Duodenal mucosa (tissue), 2 donors: Measurements from ENCODE around the gene G6PC2.
"Not testable (repeated sequence)": the region's sequence is repeated elsewhere in the genome, so short reads cannot be mapped to it uniquely, and the experiment has no call there.

Experiments
- H3K27ac ChIP-seq: one replicate; pipeline ENCODE4 v1.7.0; 2013; ENCODE audit warnings: low read depth, low read length
- H3K27me3 ChIP-seq, 2 donors: one replicate each; pipeline ENCODE4 v1.7.0; 2013; ENCODE audit warnings: low read length in 2 of 2, control low read depth in 1 of 2; ENCODE audit not compliant: insufficient read depth in 2 of 2, control insufficient read depth in 1 of 2
- H3K36me3 ChIP-seq, 2 donors: one replicate each; pipeline ENCODE4 v1.7.0; 2013; ENCODE audit warnings: low read length in 2 of 2, control low read depth in 1 of 2; ENCODE audit not compliant: insufficient read depth in 2 of 2, control insufficient read depth in 1 of 2
- H3K4me1 ChIP-seq, 2 donors: one replicate each; pipeline ENCODE4 v1.7.0; 2013; ENCODE audit warnings: low read length in 2 of 2, control low read depth in 1 of 2; ENCODE audit not compliant: insufficient read depth in 2 of 2, control insufficient read depth in 1 of 2
- H3K4me3 ChIP-seq, 2 donors: one replicate each; pipeline ENCODE4 v1.7.0; 2013; ENCODE audit warnings: low read length in 2 of 2, low read depth in 1 of 2
- H3K9ac ChIP-seq, 2 donors: one replicate each; pipeline ENCODE4 v1.7.0; 2013; ENCODE audit warnings: low read length in 2 of 2, low read depth in 1 of 2
- H3K9me3 ChIP-seq, 2 donors: one replicate each; pipeline ENCODE4 v1.7.0; 2013; ENCODE audit warnings: low read length in 2 of 2, control low read depth in 1 of 2; ENCODE audit not compliant: control insufficient read depth in 1 of 2

Gene G6PC2

DNA sequence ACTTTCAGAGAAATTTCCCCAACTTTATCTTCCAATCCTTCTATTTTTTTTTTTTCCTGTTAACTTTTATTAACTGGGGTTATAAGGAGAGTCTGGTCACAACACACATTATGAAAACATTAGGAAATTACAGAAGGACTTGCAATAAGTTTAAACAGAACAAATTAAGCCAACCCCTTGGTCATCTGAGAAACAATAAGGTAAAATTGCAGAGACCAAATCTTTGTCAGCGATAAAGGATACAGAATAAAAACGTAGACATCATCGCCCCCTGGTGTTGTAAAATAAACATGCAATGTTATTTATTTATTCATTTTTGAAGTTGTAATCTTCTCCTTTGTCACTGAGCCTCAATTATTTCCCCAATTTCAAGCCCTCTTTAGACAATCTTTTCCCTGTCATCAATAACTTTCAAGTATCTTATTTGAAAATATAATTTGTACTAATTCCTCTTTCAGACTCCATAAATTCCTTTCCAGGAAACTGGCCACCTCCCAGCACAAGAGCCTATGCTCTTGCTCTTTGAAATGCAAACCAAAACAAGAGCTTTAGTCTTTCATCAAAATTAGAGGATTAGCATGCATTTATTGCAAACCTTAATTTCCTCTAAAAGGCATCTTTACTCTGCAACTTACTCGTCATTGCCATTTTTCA lies 19.5 kb downstream of the G6PC2 start:
- Histone ChIP-seq H3K4me1 (no peaks in the 10 kb centered on the region), H3K9ac (no peak overlapping the region), H3K36me3 (no peaks in the 10 kb centered on the region), H3K4me3 (no peak overlapping the region), H3K27me3 (no peaks in the 10 kb centered on the region), H3K9me3 (peaks cover 0 to 3% of the 10 kb centered on the region in 2 donors), H3K27ac (no peak overlapping the region)

- Histone ChIP-seq H3K4me3 (no peak overlapping the region), H3K27ac (no peak overlapping the region), H3K36me3 (no peaks in the 10 kb centered on the region), H3K9ac (no peak overlapping the region), H3K27me3 (no peaks in the 10 kb centered on the region), H3K4me1 (peaks cover 0 to 15% of the 10 kb centered on the region in 2 donors), H3K9me3 (no peaks in the 10 kb centered on the region)
Observed at GRCh38 chr2:168926621-168927386, 25.7 kb downstream of the G6PC2 start.

DNA sequence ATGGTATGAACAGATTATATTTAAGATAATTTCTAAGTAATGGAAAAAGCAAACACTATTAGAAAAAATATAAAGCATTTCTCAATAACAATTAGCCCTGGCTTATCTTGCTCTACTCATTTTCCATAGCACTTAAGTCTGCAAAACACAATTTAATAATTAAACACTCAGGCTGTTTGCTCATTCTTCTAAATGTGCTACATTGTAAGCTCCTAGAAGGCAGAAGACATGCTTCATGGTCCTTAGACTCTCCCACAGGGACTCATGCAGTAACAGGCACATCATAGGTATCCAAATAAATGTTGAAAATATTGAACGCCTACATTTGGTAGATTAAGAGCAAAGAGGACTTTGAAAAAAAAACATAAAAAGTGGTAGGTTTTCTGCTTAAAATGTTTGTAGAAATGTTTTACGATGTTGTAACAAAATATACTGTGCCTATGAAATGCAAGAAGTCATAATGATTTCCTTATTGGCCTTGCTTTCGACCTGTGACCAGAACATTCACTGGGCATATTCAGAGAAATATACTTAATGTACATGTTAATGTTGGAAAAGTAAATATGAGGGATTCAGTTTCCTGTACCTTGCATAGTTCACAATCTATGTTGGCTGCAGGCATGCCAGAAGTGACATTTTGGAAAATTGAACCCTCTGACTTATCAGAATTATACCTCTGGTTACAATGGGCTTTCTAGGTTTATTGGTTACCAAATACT lies 27.2 kb downstream of the G6PC2 start:
- no peaks in the 10 kb centered on the region for H3K27me3 ChIP-seq
- H3K9me3 ChIP-seq: no peaks in the 10 kb centered on the region
- no peak overlapping the region for H3K4me3 ChIP-seq
- H3K9ac ChIP-seq: no peak overlapping the region
- H3K36me3 ChIP-seq: no peaks in the 10 kb centered on the region
- H3K27ac ChIP-seq: no peak overlapping the region
- peaks cover 0 to 15% of the 10 kb centered on the region in 2 donors for H3K4me1 ChIP-seq

DNA sequence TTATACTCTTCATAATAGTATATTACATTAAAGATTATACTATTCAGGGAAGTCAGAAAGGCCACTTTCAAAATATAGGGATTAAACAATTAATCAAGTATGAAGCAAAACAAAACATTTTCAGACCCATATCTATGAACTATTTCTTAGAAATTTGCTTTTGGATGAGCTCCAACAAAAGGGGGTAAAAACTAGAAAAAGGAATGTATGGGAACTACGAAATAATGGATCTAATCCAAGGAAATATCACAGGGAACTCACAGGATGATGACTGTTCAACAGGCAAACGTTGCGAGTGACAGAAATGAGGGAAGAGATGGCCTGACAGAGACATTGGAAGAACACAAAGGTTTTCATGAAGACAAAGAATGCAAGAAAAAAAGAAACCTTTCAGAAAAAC lies 27.9 kb downstream of the G6PC2 start:
- H3K9me3 ChIP-seq: no peaks in the 10 kb centered on the region
- H3K9ac ChIP-seq: no peak overlapping the region
- H3K27ac ChIP-seq: no peak overlapping the region
- no peaks in the 10 kb centered on the region for H3K36me3 ChIP-seq
- H3K27me3 ChIP-seq: no peaks in the 10 kb centered on the region
- no peak overlapping the region for H3K4me3 ChIP-seq
- H3K4me1 ChIP-seq: peaks cover 0 to 15% of the 10 kb centered on the region in 2 donors

- Histone ChIP-seq H3K9me3 (no peaks in the 10 kb centered on the region), H3K27me3 (peaks cover 0 to 4% of the 10 kb centered on the region in 2 donors), H3K4me3 (no peak overlapping the region), H3K36me3 (no peaks in the 10 kb centered on the region), H3K27ac (no peak overlapping the region), H3K4me1 (peaks cover 0 to 15% of the 10 kb centered on the region in 2 donors), H3K9ac (no peak overlapping the region)
Observed at GRCh38 chr2:168930242-168930641, 29.2 kb downstream of the G6PC2 start.

- not testable (repeated sequence) for H3K27ac ChIP-seq
Observed at GRCh38 chr2:168932174-168932573, 31.1 kb downstream of the G6PC2 start.

DNA sequence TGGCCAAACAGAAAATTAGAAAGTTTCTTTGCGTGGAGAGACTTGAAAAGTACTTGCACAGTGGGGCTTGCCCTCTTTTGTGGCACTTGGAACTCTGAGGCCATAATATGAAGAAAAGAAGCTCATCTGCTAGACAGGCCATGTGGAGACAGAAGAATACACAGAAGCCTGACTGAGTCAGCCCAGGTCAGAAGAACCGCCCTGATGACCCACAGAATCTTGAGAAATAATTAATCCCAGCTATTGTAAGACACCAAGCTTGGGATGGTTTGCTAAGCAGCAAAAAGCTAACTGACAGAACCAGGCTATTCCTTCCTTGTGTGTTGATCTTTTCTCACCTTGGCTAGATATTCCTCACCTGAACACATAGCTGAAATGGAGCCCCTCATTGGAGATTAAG lies 33.7 kb downstream of the G6PC2 start:
- no peak overlapping the region for H3K27ac ChIP-seq
- peaks cover 0 to 4% of the 10 kb centered on the region in 2 donors for H3K27me3 ChIP-seq
- H3K36me3 ChIP-seq: no peaks in the 10 kb centered on the region
- H3K4me1 ChIP-seq: no peaks in the 10 kb centered on the region
- H3K4me3 ChIP-seq: no peak overlapping the region
- H3K9me3 ChIP-seq: no peaks in the 10 kb centered on the region
- no peak overlapping the region for H3K9ac ChIP-seq

More at GRCh38 chr2:168932174-168932573, 31.1 kb downstream of the G6PC2 start:
- not testable (repeated sequence) for H3K9me3 ChIP-seq, H3K4me3 ChIP-seq, H3K9ac ChIP-seq, H3K36me3 ChIP-seq, H3K27me3 ChIP-seq
- peaks cover 0 to 13% of the 10 kb centered on the region in 2 donors for H3K4me1 ChIP-seq

DNA sequence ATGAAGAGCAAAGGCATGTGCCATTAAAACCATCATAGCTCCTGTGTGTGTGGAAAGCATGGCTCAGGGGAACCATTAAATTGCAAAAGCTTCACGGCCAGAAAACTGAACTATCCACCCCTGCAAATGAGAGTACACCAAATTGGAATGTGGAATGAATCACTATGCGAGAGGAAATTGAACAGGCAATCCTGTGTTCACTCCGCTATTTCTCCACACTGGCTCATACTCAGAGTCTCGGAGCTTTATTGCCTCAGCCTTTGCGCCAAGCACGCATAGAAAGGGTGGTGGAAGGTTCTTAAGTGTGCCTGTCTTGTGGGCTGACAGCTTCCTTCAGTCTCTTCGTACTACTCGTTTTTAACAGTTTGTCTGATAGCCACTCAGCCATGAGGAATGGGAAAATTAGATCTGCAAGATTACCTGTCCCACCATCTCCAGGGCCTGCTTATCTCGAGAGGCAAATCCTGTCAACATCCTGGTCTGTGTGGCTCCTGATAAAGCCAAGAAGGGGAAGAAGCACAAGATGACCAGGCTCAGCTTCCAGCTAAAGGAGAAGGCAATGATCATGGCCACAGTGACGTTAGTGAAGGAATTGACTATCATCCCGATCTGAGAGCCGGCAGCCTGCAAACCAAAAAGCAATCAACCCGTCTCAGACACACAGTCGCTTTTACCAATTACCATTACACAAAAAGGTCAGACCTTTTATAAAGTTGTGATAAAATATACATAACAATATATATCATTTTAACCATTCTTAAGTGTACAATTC lies 34.9 kb downstream of the G6PC2 start:
- Histone ChIP-seq H3K4me3 (no peak overlapping the region), H3K27ac (no peak overlapping the region), H3K27me3 (peaks cover 0 to 4% of the 10 kb centered on the region in 2 donors), H3K9me3 (no peaks in the 10 kb centered on the region), H3K9ac (no peak overlapping the region), H3K36me3 (no peaks in the 10 kb centered on the region), H3K4me1 (no peaks in the 10 kb centered on the region)

- Histone ChIP-seq H3K27me3 (peaks cover 0 to 4% of the 10 kb centered on the region in 2 donors), H3K4me3 (no peak overlapping the region)
Observed at GRCh38 chr2:168939061-168939460, 38.0 kb downstream of the G6PC2 start.

More at GRCh38 chr2:168939061-168939460, 38.0 kb downstream of the G6PC2 start:
- Histone ChIP-seq H3K27ac (no peak overlapping the region), H3K4me1 (no peaks in the 10 kb centered on the region), H3K9ac (no peak overlapping the region), H3K9me3 (no peaks in the 10 kb centered on the region), H3K36me3 (no peaks in the 10 kb centered on the region)
